H1 (cell line): ENCODE measurements around the gene TXNDC2. TPM values are rescaled to one million over a fixed set of nuclear protein-coding genes. Genes with fewer than 3 reads are reported as not detected.

Experiments
- CTCF ChIA-PET: fragments of 300-600 bp; sonication (Branson Sonifier 250); formaldehyde crosslinking; loops from one replicate; lab custom pipeline; 2021; ENCODE audit not compliant: partially characterized antibody; lab: Charles Lee
- POLR2A ChIA-PET: fragments of 300-600 bp; sonication (Branson Sonifier 250); formaldehyde crosslinking; loops from one replicate; lab custom pipeline; 2021; ENCODE audit warnings: inconsistent platforms; ENCODE audit not compliant: partially characterized antibody; lab: Charles Lee
- DNase-seq, 2 experiments: peaks; one replicate each; pipeline versions ENCODE4 v3.0.0 to v3.0.0-alpha.2; 2010 to 2022; ENCODE audit warnings: low spot score in 2 of 2, low read depth in 1 of 2, mixed read lengths in 1 of 2
- FAIRE-seq: peaks from 2 replicates; lab custom pipeline; 2011; peaks lifted over from hg19 to GRCh38; lab: Jason Lieb, UNC
- H2AFZ ChIP-seq: 2 replicates; pipeline ENCODE4 v1.8.1; 2012; ENCODE audit warnings: low read length, inconsistent platforms
- H2AK5ac ChIP-seq: 2 replicates; pipeline ENCODE4 v1.6.1; 2013; ENCODE audit warnings: low read depth, low read length
- H2BK120ac ChIP-seq: replicated peaks from 2 replicates; pipeline ENCODE3; 2013; ENCODE audit warnings: low read depth, low read length, inconsistent platforms
- H2BK12ac ChIP-seq: 2 replicates; pipeline ENCODE4 v1.6.1; 2013; ENCODE audit warnings: low read depth, low read length
- H2BK15ac ChIP-seq: 2 replicates; pipeline ENCODE4 v1.6.1; 2013; ENCODE audit warnings: low read length
- H2BK20ac ChIP-seq: 2 replicates; pipeline ENCODE4 v1.6.1; 2013; ENCODE audit warnings: low read length
- H2BK5ac ChIP-seq: 2 replicates; pipeline ENCODE4 v1.6.1; 2013; ENCODE audit warnings: low read depth, low read length
- H3K14ac ChIP-seq: 2 replicates; pipeline ENCODE4 v1.6.1; 2013; ENCODE audit warnings: inconsistent platforms; ENCODE audit not compliant: insufficient read length
- H3K18ac ChIP-seq: 2 replicates; pipeline ENCODE4 v1.6.1; 2013; ENCODE audit warnings: low read length; ENCODE audit errors: extremely low read depth
- H3K23ac ChIP-seq: 2 replicates; pipeline ENCODE4 v1.6.1; 2013; ENCODE audit warnings: inconsistent platforms; ENCODE audit not compliant: insufficient read length
- H3K23me2 ChIP-seq: 2 replicates; pipeline ENCODE4 v1.6.1; 2013; ENCODE audit warnings: low read depth, low read length
- H3K27ac ChIP-seq: 2 replicates; pipeline ENCODE4 v1.6.1; 2011; ENCODE audit warnings: low read depth, low read length, inconsistent platforms
- H3K27me3 ChIP-seq, 4 experiments: replicated peaks in 1 of 4; 1 replicate in 1 of 4; 2 replicates in 3 of 4; pipeline versions ENCODE4 v1.6.1 to v1.8.1; 2011 to 2013; ENCODE audit warnings: low read length in 3 of 4, mild to moderate bottlenecking in 3 of 4, inconsistent platforms in 2 of 4, mixed read lengths in 2 of 4, moderate library complexity in 1 of 4; ENCODE audit not compliant: control insufficient read depth in 3 of 4, insufficient read depth in 3 of 4; ENCODE audit errors: extremely low read depth in 1 of 4
- H3K36me3 ChIP-seq, 4 experiments: 2 replicates each; pipeline versions ENCODE4 v1.6.1 to v1.8.1; 2011 to 2013; ENCODE audit warnings: mild to moderate bottlenecking in 4 of 4, low read length in 3 of 4, moderate library complexity in 2 of 4, control low read depth in 1 of 4, inconsistent platforms in 1 of 4; ENCODE audit not compliant: insufficient read depth in 4 of 4, control insufficient read depth in 2 of 4
- H3K4ac ChIP-seq: replicated peaks from 2 replicates; pipeline ENCODE3; 2013; ENCODE audit warnings: low read length, low read depth, mixed read lengths, inconsistent platforms; ENCODE audit not compliant: insufficient read length
- H3K4me1 ChIP-seq, 4 experiments: replicated peaks in 1 of 4; 1 replicate in 1 of 4; 2 replicates in 3 of 4; pipeline versions ENCODE4 v1.6.1 to v1.8.1; 2011 to 2013; ENCODE audit warnings: low read length in 3 of 4, inconsistent platforms in 2 of 4, mixed read lengths in 1 of 4; ENCODE audit not compliant: insufficient read depth in 4 of 4, control insufficient read depth in 3 of 4
- H3K4me2 ChIP-seq, 2 experiments: 2 replicates each; pipeline versions ENCODE4 v1.6.1 to v1.8.1; 2011 to 2013; ENCODE audit warnings: low read depth in 2 of 2, low read length in 2 of 2, control low read depth in 1 of 2, inconsistent platforms in 1 of 2, mild to moderate bottlenecking in 1 of 2; ENCODE audit not compliant: insufficient read depth in 1 of 2
- H3K4me3 ChIP-seq, 4 experiments: fragments of 200-600, 300-600 bp in 1 of 4; sonication (generic), shearing (Covaris generic), sonication (Bioruptor Twin) in 1 of 4; 2 replicates each; pipeline versions ENCODE4 v1.5.1 to v1.8.1; 2011 to 2016; ENCODE audit warnings: low read length in 4 of 4, low read depth in 3 of 4, control low read depth in 2 of 4, inconsistent platforms in 2 of 4, mild to moderate bottlenecking in 2 of 4, mixed read lengths in 1 of 4, moderate library complexity in 1 of 4; ENCODE audit not compliant: insufficient read depth in 2 of 4; ENCODE audit errors: extremely low read depth in 1 of 4
- H3K56ac ChIP-seq: replicated peaks from 2 replicates; pipeline ENCODE3; 2013; ENCODE audit warnings: low read depth, mild to moderate bottlenecking, mixed read lengths, low read length, inconsistent platforms; ENCODE audit not compliant: insufficient read length
- H3K79me1 ChIP-seq: 2 replicates; pipeline ENCODE4 v1.6.1; 2013; ENCODE audit warnings: low read depth, low read length, control low read depth
- H3K79me2 ChIP-seq, 2 experiments: 2 replicates each; pipeline versions ENCODE4 v1.6.1 to v1.8.1; 2012 to 2013; ENCODE audit warnings: low read length in 2 of 2, mild to moderate bottlenecking in 2 of 2, inconsistent platforms in 1 of 2; ENCODE audit not compliant: insufficient read depth in 2 of 2, control insufficient read depth in 1 of 2
- H3K9ac ChIP-seq, 4 experiments: replicated peaks in 1 of 4; 1 replicate in 1 of 4; 2 replicates in 3 of 4; pipeline versions ENCODE4 v1.6.1 to v1.8.1; 2011 to 2013; ENCODE audit warnings: low read depth in 3 of 4, low read length in 3 of 4, control low read depth in 2 of 4, mild to moderate bottlenecking in 2 of 4, moderate library complexity in 2 of 4, inconsistent platforms in 1 of 4; ENCODE audit errors: extremely low read depth in 1 of 4
- H3K9me3 ChIP-seq, 2 experiments: 2 replicates each; pipeline versions ENCODE4 v1.6.1 to v1.8.1; 2012 to 2013; ENCODE audit warnings: mild to moderate bottlenecking in 2 of 2, moderate library complexity in 2 of 2, control low read depth in 1 of 2, inconsistent platforms in 1 of 2, low read depth in 1 of 2, low read length in 1 of 2, mixed read lengths in 1 of 2; ENCODE audit not compliant: insufficient read depth in 2 of 2
- H4K20me1 ChIP-seq, 2 experiments: replicated peaks in 1 of 2; 2 replicates each; pipeline versions ENCODE3 to v1.8.1; 2011 to 2013; ENCODE audit warnings: inconsistent platforms in 2 of 2, low read length in 2 of 2, mild to moderate bottlenecking in 1 of 2; ENCODE audit not compliant: insufficient read depth in 2 of 2, control insufficient read depth in 1 of 2
- H4K5ac ChIP-seq: 2 replicates; pipeline ENCODE4 v1.6.1; 2013; ENCODE audit warnings: low read length, low read depth, mixed read lengths, inconsistent platforms; ENCODE audit not compliant: insufficient read length
- H4K8ac ChIP-seq: 2 replicates; pipeline ENCODE4 v1.8.0; 2013; ENCODE audit warnings: mild to moderate bottlenecking, moderate library complexity, low read length, inconsistent platforms; ENCODE audit not compliant: insufficient read depth; ENCODE audit errors: extremely low read depth
- H4K91ac ChIP-seq: replicated peaks from 2 replicates; pipeline ENCODE3; 2013; ENCODE audit warnings: low read length, mixed read lengths, inconsistent platforms; ENCODE audit not compliant: insufficient read length
- BCL11A ChIP-seq, 2 experiments: IDR thresholded peaks; one replicate each; pipeline ENCODE4 v1.6.1; 2011; ENCODE audit warnings: low read depth in 2 of 2, low read length in 2 of 2, mild to moderate bottlenecking in 2 of 2
- CBX8 ChIP-seq: fragments of 300-800, 300-1000 bp; sonication (generic); IDR thresholded peaks from 2 replicates; pipeline ENCODE4 v1.7.1; 2016; ENCODE audit warnings: low read depth, low read length, borderline replicate concordance
- HDAC6 ChIP-seq: IDR thresholded peaks from one replicate; pipeline ENCODE4 v1.7.1; 2012; ENCODE audit warnings: low read depth, mild to moderate bottlenecking, inconsistent platforms, low read length, moderate library complexity
- RXRA ChIP-seq: IDR thresholded peaks from 2 replicates; pipeline ENCODE4 v1.6.1; 2011; ENCODE audit warnings: low read depth, mild to moderate bottlenecking, low read length, moderate library complexity; ENCODE audit not compliant: insufficient read depth
- SIN3A ChIP-seq, 2 experiments: IDR thresholded peaks in 1 of 2; conservative IDR thresholded peaks in 1 of 2; 2 replicates each; pipeline ENCODE4 v1.6.1; 2011 to 2012; ENCODE audit warnings: low read length in 2 of 2, improper control_type of control experiment in 1 of 2, low read depth in 1 of 2, mild to moderate bottlenecking in 1 of 2
- SP4 ChIP-seq: IDR thresholded peaks from 2 replicates; pipeline ENCODE4 v1.6.1; 2012; ENCODE audit warnings: low read length, inconsistent platforms
- WGBS, 2 experiments: shearing (Covaris generic) in 1 of 2; methylation state at CpG; one replicate each; pipeline versions ENCODE4 v1.1.6 to v1.1.7; 2013 to 2015; ENCODE audit warnings: low lambda C conversion rate in 2 of 2, mixed read lengths in 2 of 2, inconsistent platforms in 1 of 2, low coverage in 1 of 2, missing lambda C conversion rate in 1 of 2; ENCODE audit not compliant: insufficient replicate concordance in 2 of 2, insufficient coverage in 1 of 2, insufficient read length in 1 of 2; ENCODE audit errors: extremely low coverage in 1 of 2, missing lambda C conversion rate in 1 of 2; 5-methylcytosine and 5-hydroxymethylcytosine counted together
- polyA plus RNA-seq, 7 experiments: library from polyadenylated mRNA; depleted of rRNA in 3 of 7; stranded (reverse) in 5 of 7; unstranded in 2 of 7; fragments of >200 nt in 5 of 7; fragments of 200-250 nt in 2 of 7; gene quantifications; 1 replicate in 5 of 7; 2 replicates in 1 of 7; 4 replicates in 1 of 7; pipeline versions ENCODE4 v1.2.1 to v1.2.3, GENCODE V29; 2011 to 2013; ENCODE audit warnings: missing spikeins in 2 of 7, mixed read lengths in 2 of 7
- total RNA-seq: library from RNA; stranded (reverse); fragmentation: NEBNext Ultra II Directional; extraction: Animal tissue kit (Norgen Biotek cat#: 25700); gene quantifications from 2 replicates; pipeline ENCODE4 v1.2.1, GENCODE V29; 2021

The TXNDC2 gene
- total and polyA plus RNA-seq, 2 of the 8 experiments (the other 6 are each of a cell fraction or from before 2014, with no cell fraction given) = 0.09 TPM; not detected in 1

- H4K5ac ChIP-seq = peak overlapping the region; percentile 44
- peak overlapping the region; percentile 74 for H2AFZ ChIP-seq
- ChIA-PET POLR2A (interaction anchor here (1.8 kb wide), 1 partner anchor 43 kb away, joined by 6 read pairs; the partner anchor contains the start of gene VAPA), CTCF (interaction anchor here (0.6 to 2.2 kb wide), 7 partner anchors 9 to 1927 kb away, joined by 3 to 7 read pairs (median 3); no protein-coding TSS in a partner anchor)
- no peak overlapping the region for H3K56ac ChIP-seq
- peaks cover 0 to 14% (median 7%) of the 10 kb centered on the region in 4 experiments; a peak in 4 of 7 replicates for H3K4me1 ChIP-seq
- no peaks in the 10 kb centered on the region for H3K79me2 ChIP-seq
- H3K14ac ChIP-seq = no peak overlapping the region
- H3K23me2 ChIP-seq = no peaks in the 10 kb centered on the region
- no peaks in the 10 kb centered on the region for H3K27me3 ChIP-seq
- H3K4me2 ChIP-seq = peak overlapping the region; percentile 4 to 21; a peak in 2 of 4 replicates
- H4K20me1 ChIP-seq = no peaks in the 10 kb centered on the region
- H3K9ac ChIP-seq = no peak overlapping the region
- H2BK20ac ChIP-seq = peak overlapping the region; percentile 51; the same call in 1 of the 2 replicates
- peak overlapping the region; percentile 18 for H4K91ac ChIP-seq
- no peak overlapping the region for H3K23ac ChIP-seq
- H3K9me3 ChIP-seq = peaks cover 8% of the 10 kb centered on the region in 2 experiments; a peak in 2 of 4 replicates
- no peaks in the 10 kb centered on the region for H3K36me3 ChIP-seq
- 56% methylated on average over 4 of the region's 4 CpGs; no CpG with 5 or more reads in 1 of the 2 experiments for WGBS, 2 experiments
- H3K4ac ChIP-seq = no peak overlapping the region
- H3K79me1 ChIP-seq = no peaks in the 10 kb centered on the region
- peak overlapping the region; percentile 88; the same call in 1 of the 2 replicates for H2BK15ac ChIP-seq
- H2BK120ac ChIP-seq = peak overlapping the region; percentile 35
- no peak overlapping the region for H3K27ac ChIP-seq
- peak overlapping the region; percentile 39; the same call in 1 of the 2 replicates for H2BK5ac ChIP-seq
- H3K18ac ChIP-seq = no peak overlapping the region; the same call in 1 of the 2 replicates
- no peak overlapping the region for H3K4me3 ChIP-seq
- H2AK5ac ChIP-seq = no peak overlapping the region
- no peak for FAIRE-seq
- H4K8ac ChIP-seq = no peak overlapping the region
- no peak for DNase-seq
- peak overlapping the region; percentile 77; the same call in 1 of the 2 replicates for H2BK12ac ChIP-seq
- TF ChIP-seq BCL11A (IDR thresholded peaks at IDR 0.05; ENCODE audit: low read depth in 2 of 2, low read length in 2 of 2) (no peak), SP4 (no peak), CBX8 (no peak), HDAC6 (no peak), RXRA (no peak), SIN3A (conservative IDR thresholded peaks at IDR 0.05 in 1 of 2, IDR thresholded peaks at IDR 0.05 in 1 of 2; ENCODE audit: low read depth in 1 of 2, low read length in 2 of 2) (no peak)
Measured at GRCh38 chr18:9870431-9871008, 15.3 kb upstream of the TXNDC2 start.
